ENCODE results near the gene HSP90AA1. TPM values are rescaled to one million over a fixed set of nuclear protein-coding genes. Genes with fewer than 3 reads are reported as not detected.
"Not testable (repeated sequence)": the region's sequence is repeated elsewhere in the genome, so short reads cannot be mapped to it uniquely, and the experiment has no call there.

Gene HSP90AA1
- 100 to 1,000 TPM; 411 to 457 TPM for total RNA-seq

DNA sequence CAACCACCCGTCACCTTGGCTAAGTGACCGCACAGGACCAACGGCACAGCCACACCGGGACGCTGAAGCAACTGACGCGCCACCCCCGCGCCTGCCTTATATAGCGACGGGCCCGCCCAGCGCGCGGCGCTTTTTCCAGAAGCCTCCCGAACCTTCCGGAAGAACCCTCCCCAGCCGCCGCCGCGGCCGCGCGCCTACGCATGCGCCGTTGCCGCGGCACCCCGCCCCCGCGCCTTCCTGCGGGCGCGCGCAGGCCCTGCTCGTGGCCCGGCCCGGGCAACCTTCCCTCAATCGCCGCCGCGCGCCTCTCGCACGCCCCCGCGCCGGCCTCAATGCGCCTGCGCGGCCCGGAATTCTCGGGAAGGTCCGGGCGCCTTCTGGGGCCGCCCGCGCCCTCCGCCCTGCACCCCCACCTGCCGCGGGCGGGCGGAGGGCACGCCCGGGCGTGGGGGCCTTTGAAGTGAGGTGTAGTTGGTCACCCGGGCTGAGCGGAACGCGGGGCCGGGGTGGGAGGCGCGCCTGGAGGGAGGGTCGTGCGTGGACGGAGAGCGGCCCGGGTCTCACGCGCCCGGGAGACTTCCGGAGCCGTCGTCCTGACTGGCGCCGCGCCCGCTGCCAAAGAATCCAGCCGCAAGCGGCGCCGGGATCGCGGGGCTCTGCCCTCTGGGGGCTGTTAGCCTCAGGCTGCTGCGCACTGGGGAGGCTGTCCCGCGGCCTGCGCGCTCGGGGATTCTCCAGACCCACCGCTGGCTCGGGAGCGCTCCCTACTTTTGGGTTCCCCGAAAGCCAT is at the start of gene HSP90AA1:
HSP90AA1 (minus strand) TSS at position 73 of the 790 bp plus-strand sequence. CDS start 666 bp downstream, outside the sequence.
- H3K36me3 ChIP-seq = peaks cover 35% of the 10 kb centered on the region
- peak; percentile 95 for DNase-seq (ENCODE audit: low spot score)
- H3K27me3 ChIP-seq = no peaks in the 10 kb centered on the region
- peak within 1 kb of the TSS; percentile 90 to 93 for H3K4me3 ChIP-seq
- no peaks in the 10 kb centered on the region for H3K9me3 ChIP-seq
- peaks cover 0 to 46% of the 10 kb centered on the region in 2 donors for H3K4me1 ChIP-seq
- TF ChIP-seq, protein P1, sequence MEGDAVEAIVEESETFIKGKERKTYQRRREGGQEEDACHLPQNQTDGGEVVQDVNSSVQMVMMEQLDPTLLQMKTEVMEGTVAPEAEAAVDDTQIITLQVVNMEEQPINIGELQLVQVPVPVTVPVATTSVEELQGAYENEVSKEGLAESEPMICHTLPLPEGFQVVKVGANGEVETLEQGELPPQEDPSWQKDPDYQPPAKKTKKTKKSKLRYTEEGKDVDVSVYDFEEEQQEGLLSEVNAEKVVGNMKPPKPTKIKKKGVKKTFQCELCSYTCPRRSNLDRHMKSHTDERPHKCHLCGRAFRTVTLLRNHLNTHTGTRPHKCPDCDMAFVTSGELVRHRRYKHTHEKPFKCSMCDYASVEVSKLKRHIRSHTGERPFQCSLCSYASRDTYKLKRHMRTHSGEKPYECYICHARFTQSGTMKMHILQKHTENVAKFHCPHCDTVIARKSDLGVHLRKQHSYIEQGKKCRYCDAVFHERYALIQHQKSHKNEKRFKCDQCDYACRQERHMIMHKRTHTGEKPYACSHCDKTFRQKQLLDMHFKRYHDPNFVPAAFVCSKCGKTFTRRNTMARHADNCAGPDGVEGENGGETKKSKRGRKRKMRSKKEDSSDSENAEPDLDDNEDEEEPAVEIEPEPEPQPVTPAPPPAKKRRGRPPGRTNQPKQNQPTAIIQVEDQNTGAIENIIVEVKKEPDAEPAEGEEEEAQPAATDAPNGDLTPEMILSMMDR (IDR thresholded peaks at IDR 0.05) = peak in 1 of 2 donors; percentile 41
- peak within 1 kb of the TSS; percentile 100 for H3K27ac ChIP-seq

DNA sequence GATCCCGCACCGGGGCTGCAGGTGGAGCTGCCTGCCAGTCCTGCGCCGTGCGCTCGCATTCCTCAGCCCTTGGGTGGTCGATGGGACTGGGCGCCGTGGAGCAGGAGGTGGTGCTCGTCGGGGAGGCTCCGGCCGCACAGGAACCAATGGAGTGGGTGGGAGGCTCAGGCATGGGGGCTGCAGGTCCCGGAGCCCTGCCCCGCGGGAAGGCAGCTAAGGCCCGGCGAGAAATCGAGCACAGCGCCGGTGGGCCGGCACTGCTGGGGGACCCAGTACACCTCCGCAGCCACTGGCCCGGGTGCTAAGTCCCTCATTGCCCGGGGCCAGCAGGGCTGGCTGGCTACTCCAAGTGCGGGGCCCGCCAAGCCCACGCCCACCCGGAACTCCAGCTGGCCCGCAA is 48.6 kb upstream of the HSP90AA1 start:
- not testable (repeated sequence) for H3K4me3 ChIP-seq; H3K36me3 ChIP-seq; H3K27me3 ChIP-seq; H3K4me1 ChIP-seq; H3K27ac ChIP-seq; H3K9me3 ChIP-seq; DNase-seq (ENCODE audit: low spot score)

- DNase-seq (ENCODE audit: low spot score); H3K27me3 ChIP-seq; H3K36me3 ChIP-seq; H3K4me1 ChIP-seq; H3K27ac ChIP-seq; H3K4me3 ChIP-seq; H3K9me3 ChIP-seq: not testable (repeated sequence)
Measured at GRCh38 chr14:102134719-102135118, 47.9 kb upstream of the HSP90AA1 start.

DNA sequence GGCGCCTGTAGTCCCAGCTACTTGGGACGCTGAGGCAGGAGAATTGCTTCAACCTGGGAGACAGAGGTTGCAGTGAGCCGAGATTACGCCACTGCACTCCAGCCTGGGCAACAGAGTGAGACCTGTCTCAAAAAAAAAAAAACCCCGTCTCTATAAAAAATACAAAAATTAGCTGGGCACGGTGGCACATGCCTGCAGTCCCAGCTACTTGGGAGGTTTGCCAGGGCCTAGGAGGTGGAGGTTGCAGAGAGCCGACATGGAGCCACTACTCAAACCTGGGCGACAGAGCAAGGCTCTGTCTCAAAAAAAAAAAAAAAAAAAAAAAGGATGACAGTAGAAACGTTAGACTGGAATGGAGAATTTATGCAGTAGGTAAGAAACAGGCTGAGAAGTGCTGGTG is 47.2 kb upstream of the HSP90AA1 start:
- H3K4me3 ChIP-seq; H3K36me3 ChIP-seq; H3K27ac ChIP-seq; H3K4me1 ChIP-seq; H3K9me3 ChIP-seq; H3K27me3 ChIP-seq; DNase-seq (ENCODE audit: low spot score): not testable (repeated sequence)

DNA sequence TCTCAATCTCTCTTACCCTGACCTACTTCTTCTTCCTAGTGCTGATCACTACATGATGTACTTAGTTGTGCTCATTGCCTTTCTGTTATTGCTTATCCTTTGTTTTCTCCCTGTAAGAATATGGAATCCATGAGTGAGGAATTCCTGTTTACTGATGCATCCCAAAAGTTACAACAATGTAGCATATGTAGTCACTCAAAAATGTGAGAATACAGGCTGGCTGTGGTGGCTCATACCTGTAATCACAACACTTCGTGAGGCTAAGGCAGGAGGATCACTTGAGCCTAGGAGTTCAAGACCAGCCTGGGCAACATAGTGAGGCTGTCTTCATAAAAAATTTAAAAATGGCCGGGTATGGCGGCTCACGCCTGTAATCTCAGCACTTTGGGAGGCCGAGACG is 44.9 kb upstream of the HSP90AA1 start:
- H3K4me3 ChIP-seq = no peak overlapping the region
- TF ChIP-seq, protein P1 (IDR thresholded peaks at IDR 0.05) = no peak
- no peaks in the 10 kb centered on the region for H3K4me1 ChIP-seq
- no peaks in the 10 kb centered on the region for H3K27me3 ChIP-seq
- H3K36me3 ChIP-seq = no peaks in the 10 kb centered on the region
- no peak overlapping the region for H3K27ac ChIP-seq
- DNase-seq (ENCODE audit: low spot score) = no peak
- H3K9me3 ChIP-seq = no peaks in the 10 kb centered on the region

DNA sequence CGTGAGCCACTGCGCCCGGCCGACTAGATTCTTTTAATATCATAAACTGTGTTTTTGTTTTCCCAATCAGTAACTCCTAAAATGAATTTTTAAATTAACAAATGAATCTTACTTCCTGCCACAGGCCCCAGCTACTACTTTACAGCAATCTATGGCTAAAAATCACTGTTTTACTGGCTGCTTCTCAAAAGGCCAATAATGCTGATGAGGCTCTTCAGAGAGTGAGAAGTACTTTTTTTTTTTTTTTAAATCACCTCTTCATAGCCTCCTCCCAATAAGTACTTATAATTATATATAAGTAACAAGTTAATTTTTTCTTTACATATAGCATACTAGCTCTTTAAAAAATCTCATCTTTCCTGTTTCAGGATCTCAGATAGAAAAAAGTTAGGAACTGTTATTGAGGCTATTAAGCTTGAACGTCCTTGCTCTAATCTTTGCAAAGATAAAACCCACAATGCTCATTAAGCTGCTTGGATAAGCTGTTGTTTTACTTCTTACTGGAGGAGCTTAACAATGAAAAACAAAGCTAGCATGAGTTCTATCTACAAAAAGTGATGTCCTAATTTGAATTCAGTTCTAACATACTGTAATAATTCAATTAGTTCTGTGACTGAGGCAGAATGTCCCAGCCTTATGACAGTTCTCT is 40.1 kb upstream of the HSP90AA1 start:
- Histone ChIP-seq H3K27me3 (no peaks in the 10 kb centered on the region), H3K9me3 (no peaks in the 10 kb centered on the region), H3K4me3 (no peak overlapping the region), H3K27ac (no peak overlapping the region), H3K36me3 (no peaks in the 10 kb centered on the region), H3K4me1 (no peaks in the 10 kb centered on the region)
- TF ChIP-seq, protein P1 (IDR thresholded peaks at IDR 0.05) = no peak
- no peak for DNase-seq (ENCODE audit: low spot score)

- no peaks in the 10 kb centered on the region for H3K27me3 ChIP-seq
- H3K27ac ChIP-seq = no peak overlapping the region
- no peaks in the 10 kb centered on the region for H3K4me1 ChIP-seq
- H3K4me3 ChIP-seq = no peak overlapping the region
- H3K9me3 ChIP-seq = no peaks in the 10 kb centered on the region
- no peaks in the 10 kb centered on the region for H3K36me3 ChIP-seq
- TF ChIP-seq, protein P1 (IDR thresholded peaks at IDR 0.05) = no peak
- no peak for DNase-seq (ENCODE audit: low spot score)
Measured at GRCh38 chr14:102125546-102125945, 38.7 kb upstream of the HSP90AA1 start.

Data from right atrium auricular region (tissue), 2 donors.